GM23248 (cell line): ENCODE measurements around the gene QRICH1.

Experiments
- EZH2 ChIP-seq: fragments of 200-600 bp; sonication (generic); IDR thresholded peaks from 2 replicates; pipeline ENCODE4 v1.6.1; 2018; ENCODE audit warnings: antibody characterized with exemption, mild to moderate bottlenecking; ENCODE audit not compliant: insufficient read depth, poor library complexity, severe bottlenecking
- EZH2phosphoT487 ChIP-seq: fragments of 200-600 bp; sonication (generic); IDR thresholded peaks from 2 replicates; pipeline ENCODE4 v1.6.1; 2018; ENCODE audit warnings: antibody characterized with exemption, moderate library complexity, mild to moderate bottlenecking, low read depth; ENCODE audit not compliant: insufficient read depth

- TF ChIP-seq EZH2 (no peak), EZH2phosphoT487 (no peak)
Measured at GRCh38 chr3:49079270-49079669, 14.6 kb downstream of the QRICH1 start.
